B cell (primary cell): Measurements from ENCODE around the gene TCF7L1.

ENCODE experiments used
- EZH2 ChIP-seq: IDR thresholded peaks from 2 replicates; pipeline ENCODE4 v1.6.1; 2012; ENCODE audit warnings: borderline replicate concordance, low read depth, mild to moderate bottlenecking, moderate library complexity, low read length; ENCODE audit not compliant: insufficient read depth, poor library complexity, severe bottlenecking
- TF ChIP-seq, protein P1 (sequence below): fragments of 200-600 bp; IDR thresholded peaks from one replicate; pipeline ENCODE4 v1.8.0; 2022; ENCODE audit warnings: antibody characterized with exemption, mild to moderate bottlenecking

DNA sequence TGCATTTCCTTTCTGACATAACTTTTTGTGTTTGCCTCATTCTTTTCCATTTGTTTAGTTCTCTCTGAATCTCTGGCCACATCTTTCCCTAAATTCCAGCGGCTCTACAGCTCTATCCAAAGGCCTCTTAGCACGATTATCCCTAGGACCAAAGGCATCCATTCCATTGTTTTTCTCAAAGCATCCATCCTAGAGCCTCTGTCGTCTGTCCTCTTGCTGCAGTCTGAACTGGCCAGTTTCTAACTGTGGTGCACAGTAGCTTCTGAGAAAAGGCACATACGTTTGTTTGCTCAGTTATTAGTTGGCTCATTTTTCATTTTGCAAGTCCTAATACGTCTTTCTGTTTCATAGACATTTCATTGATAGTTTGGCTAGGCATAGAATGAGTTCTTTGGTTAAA lies 45.7 kb upstream of the TCF7L1 start:
- TF ChIP-seq, protein P1, sequence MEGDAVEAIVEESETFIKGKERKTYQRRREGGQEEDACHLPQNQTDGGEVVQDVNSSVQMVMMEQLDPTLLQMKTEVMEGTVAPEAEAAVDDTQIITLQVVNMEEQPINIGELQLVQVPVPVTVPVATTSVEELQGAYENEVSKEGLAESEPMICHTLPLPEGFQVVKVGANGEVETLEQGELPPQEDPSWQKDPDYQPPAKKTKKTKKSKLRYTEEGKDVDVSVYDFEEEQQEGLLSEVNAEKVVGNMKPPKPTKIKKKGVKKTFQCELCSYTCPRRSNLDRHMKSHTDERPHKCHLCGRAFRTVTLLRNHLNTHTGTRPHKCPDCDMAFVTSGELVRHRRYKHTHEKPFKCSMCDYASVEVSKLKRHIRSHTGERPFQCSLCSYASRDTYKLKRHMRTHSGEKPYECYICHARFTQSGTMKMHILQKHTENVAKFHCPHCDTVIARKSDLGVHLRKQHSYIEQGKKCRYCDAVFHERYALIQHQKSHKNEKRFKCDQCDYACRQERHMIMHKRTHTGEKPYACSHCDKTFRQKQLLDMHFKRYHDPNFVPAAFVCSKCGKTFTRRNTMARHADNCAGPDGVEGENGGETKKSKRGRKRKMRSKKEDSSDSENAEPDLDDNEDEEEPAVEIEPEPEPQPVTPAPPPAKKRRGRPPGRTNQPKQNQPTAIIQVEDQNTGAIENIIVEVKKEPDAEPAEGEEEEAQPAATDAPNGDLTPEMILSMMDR, result no peak
- no peak for TF ChIP-seq EZH2
